Measurements from ENCODE around the gene TAAR6.
"Not testable (repeated sequence)": the region's sequence is repeated elsewhere in the genome, so short reads cannot be mapped to it uniquely, and the experiment has no call there.

GRCh38 chr6:132534546-132534945 lies 35.6 kb upstream of the TAAR6 start:
- not testable (repeated sequence) for TF ChIP-seq POLR2A (IDR thresholded peaks at IDR 0.05; ENCODE audit: low read depth, low read length); TAF1 (IDR thresholded peaks at IDR 0.05; ENCODE audit: borderline replicate concordance, low read depth, low read length)

Measured in GM12892 (cell line).